Activated naive CD4-positive, alpha-beta T cell treated with anti-CD3 and anti-CD28 coated beads, Interleukin-2, amount 50 U/mL, for 16 hours (primary cell): Measurements from ENCODE around the gene ATIC.

Experiments used
- DNase-seq: peaks from one replicate; pipeline ENCODE4 v3.0.0-alpha.2; 2020

ATIC gene

DNA sequence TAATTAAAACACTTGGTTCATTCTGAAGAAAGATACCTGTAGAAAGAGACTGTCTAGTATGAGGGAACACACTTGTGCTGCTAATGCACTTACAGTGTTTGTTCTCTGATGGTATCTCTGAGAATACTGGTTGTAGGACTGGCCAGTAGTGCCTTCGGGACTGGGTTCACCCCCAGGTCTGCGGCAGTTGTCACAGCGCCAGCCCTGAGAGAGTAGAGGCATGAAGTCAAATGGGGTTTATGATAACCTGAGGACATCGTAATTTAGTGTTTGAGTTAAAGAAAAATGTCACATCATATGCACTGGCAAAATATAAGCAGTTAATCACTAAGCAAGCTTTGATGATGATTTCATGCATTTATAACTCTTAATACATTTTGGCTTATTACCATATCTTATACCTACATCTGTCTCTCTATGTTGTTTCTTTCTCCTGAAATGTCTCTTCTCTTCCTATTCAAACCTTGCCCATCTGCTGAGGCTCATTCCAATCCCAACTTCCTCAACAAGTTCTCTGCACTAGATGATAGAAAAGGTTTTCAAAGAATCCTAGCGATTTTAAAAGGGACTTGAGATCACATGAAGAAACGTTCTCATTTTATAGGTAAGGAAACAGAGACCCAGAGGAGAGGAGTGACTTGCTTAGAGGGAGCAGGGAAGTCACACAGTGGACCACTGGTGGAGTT, 50.2 kb downstream of the ATIC start:
- DNase-seq = no peak

DNA sequence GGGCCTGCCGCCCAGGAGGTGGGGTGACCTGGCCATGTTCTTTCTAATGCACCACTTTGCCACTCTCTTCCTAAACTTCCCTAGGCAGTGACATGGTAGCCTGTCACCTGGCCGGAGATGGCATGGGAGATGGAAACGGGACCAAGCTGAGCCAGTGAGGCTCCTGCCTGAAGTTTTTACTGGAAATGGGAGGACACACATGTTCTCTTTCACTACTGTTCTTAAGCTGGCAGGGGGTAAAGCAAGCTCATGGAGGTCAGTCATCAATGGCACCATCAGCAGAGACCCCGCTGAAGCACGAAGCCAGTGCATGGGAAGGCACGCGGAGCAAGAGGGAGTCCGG, 50.7 kb downstream of the ATIC start:
- DNase-seq = no peak

DNA sequence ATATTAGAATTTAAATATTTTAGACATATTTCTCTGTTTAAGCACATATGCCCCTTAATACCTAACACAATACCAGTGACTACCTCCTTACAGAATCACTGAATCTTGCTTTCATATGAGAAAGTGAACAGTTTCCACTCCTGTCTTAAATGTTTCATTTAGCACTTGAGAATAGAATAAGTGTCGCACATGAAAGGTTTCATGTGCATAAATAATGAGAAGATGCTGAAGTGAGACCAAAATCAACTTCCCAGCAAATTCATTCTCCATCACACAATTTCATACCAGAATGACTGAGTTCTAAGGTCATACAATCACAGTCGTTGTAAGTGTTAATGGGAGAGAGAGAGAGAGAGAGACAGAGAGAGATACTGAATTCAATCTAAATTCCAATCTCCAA, 51.2 kb downstream of the ATIC start:
- DNase-seq = no peak

DNA sequence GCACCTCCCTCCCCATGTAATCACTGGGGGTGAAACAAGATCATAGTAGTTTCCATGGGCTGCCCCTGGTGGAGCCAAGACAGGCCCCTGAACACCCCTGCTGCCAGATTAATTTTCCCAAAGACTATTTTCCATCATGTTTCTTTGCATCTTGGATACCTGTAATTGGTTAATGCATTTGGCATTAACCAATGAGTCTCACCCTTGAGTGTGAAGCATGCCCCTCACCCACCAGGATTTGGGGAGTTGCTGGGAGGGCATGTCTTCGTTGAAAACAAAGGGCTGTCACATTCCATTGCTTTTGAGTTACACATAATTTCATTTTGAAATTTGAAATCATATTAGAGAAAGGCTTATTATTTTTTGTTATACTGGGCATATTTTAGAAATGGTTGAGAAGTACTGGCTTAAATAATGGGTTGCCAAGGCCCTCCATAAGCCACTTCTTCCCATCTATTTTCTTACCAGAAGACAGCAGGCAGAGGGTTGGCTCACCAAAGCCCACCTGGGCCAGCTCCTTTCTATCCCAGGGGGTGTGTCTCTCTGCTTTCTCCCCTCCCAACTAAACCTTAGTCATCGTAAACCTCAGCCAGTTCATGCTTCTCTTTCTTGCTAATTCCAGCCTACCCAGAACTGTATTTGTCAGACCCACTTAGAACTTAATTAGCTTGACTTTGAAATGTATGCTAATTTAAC, 51.8 kb downstream of the ATIC start:
- DNase-seq = no peak

DNA sequence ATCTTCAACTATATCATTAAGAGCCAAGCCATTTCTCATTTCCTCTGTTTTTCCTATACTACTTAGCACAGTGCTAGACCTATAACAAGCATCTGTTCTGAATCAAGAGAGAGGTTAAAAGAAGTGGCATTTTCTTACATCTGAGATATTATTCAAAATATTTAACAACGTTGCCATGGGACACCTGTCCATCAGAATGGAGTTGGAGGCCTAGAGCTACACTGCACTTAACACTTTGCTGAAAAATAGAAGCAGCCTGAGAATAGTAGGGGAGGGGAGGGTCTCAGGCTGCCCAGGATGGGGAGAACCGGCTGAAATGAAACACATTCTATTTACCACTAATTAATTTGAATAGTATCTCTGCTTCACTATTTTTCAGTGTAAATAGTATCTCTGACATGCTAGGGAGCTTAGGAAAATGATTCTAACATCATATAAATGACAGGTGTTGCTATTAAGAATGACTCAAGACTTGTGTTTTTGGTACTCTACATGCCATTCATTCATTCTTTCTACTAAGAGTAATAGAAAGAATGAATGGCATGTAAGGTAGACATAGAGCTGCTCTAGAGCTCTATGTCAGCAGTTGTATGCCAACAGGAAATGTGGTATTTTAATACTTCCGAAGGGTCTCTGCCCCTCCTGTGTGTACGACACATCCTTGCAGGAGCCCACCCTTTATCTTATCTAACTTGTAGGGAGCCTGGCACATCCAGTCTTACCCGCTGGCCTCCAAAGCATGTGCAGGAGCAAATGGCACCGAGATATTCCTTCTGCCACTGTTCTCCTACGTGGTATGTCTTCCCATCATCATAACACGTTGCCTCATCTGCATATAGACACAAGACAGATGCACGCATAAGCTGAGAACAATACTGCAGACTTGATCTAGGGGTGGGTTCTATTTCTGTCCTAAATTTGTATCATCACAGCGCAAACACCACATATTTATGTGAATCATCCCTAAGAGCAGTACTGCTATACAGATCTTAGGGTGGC, 52.6 kb downstream of the ATIC start:
- no peak for DNase-seq

DNA sequence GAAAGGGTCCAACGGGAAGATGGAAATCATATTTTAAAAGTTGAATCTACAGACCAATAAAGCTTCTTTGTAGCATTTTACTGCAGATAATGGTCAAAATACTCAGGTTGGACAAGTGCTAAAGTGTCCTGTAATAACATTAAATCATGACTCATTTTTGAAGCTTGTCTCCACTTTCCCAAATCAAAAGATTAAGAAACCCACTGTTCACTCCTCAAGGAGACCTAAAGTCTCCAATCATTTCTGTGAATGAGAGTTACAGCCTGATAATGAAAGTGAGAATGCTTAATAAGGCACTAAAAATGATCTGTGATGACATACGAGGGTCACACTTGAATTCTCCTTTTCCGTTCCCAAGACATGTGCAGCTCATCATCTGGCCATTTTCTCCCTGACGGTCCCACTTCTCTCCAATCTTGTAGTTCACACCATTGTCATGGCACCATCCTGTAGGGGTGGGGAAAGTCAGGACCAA, 53.4 kb downstream of the ATIC start:
- no peak for DNase-seq

DNA sequence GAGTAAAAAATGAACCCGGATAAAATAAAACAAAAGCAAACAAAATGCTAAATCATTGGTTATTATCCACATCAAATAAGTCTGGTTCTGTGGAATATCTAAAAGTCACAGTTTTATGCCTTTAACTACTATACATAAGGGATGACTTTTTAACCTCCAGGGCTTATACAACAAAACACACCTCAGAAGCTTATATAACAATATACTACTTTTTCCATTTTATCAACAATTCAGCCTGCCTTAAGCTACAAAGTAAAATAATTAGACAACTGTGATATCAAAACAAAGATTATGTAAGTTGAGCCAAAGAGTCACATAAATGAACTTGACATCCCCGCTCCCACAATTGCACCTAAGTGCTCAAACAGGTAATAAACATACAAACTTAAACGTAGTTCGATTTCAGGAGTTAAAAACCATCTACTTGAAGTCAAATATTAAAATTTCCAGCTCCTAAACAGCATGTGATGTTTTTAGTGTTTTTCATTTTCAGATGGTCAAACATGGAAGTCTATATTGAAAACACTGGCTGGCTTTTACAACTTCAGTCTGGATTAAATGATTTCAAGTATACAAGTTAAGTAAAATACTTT, 54.7 kb downstream of the ATIC start:
- DNase-seq = no peak

DNA sequence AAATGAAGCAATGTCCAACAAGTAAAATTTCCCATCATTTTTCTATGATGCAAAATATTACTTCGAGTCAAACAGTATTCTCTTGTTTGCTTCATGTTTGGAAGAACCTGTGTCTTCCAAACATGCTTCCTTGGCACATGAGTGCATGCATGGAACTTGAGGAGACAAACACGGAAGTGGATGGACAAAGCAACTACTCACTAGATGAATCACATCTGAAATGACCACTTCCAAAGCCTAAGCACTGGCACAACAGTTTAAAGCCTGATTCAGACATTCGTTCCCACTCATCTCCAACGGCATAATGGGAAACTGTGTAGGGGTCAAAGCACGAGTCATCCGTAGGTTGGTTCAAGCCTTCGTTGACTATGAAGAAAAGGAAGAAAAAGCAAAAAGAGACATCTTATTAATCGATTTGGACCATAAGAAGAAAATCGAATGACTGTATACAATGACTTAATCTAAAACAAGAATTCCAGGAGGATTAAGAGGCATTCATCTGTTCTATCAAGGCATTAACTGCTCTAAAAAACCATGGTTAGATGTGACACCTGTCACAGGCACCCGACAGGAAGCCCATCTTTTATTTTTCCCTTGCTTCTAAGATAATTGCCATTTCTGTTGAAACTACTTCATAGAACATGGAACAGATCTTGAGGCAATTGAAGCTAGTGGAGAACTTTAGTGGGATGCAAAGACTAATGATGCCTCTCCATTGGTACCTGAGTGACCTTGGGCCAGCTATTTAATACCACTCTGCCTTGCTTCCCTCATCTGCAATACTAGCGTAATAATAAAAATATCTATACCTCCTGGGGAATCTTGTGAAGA, 56.0 kb downstream of the ATIC start:
- no peak for DNase-seq

DNA sequence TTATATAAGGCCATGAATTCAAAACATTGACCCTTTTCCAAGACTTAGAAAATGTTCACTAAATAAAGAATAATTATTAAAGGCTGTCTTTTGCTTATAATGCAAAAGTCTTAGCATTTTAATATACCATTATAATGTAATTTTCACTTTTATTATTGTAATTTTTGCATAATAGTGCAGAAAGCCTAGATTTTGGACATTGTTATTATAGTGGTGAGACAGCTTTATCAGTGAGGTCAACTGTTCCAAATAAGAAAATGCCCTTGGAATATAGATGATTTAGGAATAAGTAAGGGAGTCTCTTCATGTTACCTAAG, 56.6 kb downstream of the ATIC start:
- DNase-seq = no peak

DNA sequence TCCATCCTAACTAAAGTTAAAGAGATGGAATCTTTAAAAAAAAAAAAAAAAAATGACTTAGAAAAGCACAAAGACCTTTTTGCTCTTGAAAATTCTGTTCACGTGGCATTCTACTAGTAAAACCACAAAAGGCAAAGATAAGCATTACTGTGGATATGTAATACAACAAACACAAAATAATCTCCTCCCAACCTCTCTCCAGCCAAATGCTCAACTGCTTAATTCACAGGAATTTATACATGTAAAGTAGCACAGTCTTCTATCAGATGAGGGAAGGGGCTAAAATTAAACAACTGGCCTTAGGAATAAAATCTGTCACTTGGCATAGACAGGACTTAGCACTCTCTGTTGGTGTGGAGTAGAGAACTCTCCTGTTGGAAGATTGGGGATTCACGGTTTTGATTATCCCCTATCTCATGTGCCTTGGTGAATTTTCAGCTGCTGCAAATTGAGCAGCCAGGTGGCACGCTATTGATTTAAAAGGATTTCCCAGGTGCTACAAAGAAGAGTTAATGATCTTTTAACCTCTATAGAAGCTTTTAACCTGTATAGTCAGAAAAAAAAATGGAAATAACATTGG, 57.4 kb downstream of the ATIC start:
- no peak for DNase-seq

DNA sequence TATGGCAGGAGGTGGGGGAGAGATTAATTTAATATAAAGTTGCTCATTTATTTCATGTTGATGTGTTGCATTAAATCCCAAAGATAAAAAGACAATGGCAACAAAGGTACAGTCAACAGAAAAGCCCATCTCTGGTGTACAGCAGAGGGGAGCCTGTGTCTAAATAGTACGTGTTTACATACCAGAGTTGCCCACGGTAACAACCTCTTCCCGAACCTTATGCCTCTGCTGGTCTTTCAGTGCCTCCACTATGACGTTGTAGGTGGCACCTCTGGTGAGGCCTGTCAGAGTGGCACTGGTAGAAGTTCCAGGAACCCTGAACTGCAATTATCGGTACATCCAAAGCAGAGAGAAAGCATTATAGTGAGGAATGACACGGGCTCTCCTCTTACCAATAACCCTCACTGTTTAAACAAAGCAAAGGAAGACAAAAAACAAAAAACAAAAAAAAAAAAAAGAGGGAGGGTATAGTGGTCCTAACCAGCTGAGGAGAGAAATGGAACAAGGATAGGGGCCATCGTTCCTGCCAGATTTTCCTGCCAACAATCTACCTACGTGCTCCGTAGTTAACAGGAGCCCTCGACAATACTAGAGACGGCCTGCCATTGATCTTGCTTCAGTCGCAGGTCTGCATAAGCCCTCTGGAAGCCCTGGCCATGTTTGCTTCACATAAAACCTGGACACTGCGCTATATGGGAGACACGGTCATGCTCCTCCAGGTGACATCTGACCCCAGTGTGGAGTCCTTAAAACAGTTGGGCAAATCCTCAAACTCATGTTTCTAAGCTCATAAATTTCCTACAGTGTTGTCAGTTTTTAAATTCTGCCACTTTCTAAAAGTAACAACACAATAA, 58.5 kb downstream of the ATIC start:
- no peak for DNase-seq

DNA sequence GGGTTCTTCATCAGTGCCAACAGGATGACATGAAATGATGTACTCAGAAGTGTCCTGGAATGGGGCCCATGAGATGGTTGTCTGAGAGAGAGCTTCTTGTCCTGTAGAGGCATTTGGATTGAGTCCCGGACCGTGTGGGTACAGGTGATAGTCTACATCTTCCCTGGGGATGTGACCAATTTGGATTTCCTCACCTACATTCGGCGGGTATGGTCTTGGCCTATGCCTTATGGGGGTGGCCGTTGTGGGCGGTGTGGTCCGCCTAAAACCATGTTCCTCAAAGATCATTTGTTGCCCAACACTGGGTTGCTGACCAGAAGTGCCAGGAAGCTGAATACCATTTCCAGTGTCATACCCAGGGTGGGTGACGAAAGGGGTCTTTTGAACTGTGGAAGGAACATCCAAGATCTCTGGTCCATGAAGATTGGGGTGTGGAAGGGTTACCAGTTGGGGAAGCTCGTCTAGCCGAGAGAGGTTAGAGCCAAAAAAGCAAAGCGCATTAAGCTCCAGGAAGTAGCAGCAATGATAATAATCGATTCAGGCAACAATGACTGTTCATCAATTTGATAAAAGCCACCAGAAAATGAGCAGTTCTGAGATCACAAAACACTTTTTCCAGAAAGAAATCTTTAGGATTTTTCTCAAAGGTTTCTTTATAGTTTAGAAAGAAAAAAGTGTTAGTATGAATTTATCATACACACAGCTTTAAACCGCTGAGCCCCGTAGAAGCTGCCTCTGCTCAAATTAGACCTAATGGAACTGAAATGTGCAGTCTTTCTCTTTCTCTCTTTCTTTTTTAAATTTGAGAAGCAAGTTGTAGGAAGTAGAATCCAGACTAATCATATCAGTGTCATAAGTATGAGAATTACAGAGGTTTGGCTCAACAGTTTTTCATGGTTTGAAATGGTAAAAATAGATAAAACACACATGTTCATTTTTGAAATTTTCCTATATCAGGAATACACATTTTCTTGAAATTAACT, 60.3 kb downstream of the ATIC start:
- no peak for DNase-seq

DNA sequence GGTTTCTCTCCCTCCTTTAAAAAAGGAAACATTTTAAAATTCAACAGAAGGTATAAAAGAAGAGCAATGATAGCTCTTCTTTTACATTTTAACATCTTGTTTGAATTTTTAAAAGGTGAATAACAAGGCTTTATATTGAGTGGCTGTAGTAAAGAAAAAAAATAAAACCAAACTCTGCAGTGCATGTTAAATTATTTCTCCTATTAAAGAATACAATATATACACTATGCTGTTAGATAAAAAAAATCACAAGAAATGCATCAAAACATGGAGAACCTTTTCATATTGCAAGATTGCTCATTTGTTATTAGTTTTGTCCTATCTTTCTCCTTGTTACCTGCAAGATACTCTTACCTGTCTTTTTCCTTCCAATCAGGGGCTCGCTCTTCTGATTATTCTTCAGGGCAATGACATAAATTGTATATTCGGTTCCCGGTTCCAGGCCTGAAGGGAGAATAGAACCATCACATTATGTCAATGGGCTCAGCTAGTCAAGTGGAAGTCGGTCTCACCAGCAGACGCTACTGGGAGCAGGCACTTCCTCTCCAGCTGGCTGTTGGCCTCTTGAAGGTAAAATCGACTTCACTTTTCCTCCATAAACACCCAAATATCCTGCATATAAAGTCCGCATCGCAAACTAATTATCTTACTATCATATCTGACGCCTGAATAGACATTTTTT, 61.2 kb downstream of the ATIC start:
- no peak for DNase-seq

DNA sequence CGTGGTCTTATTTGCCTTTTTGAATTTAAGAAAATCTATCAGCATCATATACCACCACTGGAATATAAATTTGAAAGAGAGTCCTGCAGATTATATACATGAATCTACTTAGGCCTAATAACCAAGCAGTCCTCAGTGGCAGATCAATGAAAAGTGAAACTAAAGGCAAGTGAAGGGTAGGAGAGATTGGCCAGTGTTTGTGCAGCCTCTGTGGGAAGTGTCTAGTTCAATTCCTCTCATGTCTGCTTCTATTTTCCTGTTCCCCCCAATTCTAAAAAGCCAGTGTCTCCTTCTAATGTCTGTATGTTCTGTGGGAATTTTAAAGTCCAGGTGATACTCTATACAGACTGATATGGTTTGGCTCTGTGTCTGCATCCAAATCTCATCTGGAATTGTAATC, 62.1 kb downstream of the ATIC start:
- no peak for DNase-seq

DNA sequence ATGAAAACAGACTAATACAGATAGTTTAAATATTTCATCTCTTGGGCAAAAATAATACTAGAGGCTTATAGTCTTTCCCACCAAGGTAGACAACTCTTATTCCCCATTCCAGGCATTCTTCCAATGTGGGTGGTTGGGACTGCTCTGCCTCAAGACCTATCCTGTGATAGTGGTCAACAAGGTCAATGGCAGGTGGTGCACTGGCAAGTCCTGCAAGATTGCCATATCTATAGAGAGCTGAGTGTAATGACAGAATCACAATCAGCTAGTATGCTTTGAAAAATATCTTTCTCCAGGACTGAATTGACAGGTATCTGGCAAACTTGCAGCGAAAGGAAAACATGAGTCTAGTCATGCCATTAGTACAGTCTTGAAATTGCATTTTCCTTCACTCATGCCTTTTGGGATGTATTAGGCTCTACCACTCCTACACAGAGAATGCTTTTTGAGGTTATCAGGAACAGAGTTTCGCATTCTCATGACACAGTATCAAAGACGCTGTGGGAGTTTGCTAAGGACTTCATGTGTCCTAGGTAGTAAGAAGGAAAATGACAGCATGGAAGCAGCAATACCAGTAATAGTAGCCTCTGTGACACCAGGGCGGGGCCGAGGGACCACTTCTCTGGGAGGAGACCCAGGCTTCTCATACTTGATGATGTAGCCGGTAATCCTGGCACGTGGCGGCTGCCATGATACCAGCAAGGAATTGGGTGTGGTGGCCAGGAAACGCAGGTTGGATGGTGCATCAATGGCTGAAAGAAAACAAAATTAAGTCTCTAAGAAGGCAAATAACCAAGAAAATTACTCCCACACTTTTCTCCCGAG, 63.0 kb downstream of the ATIC start:
- no peak for DNase-seq

DNA sequence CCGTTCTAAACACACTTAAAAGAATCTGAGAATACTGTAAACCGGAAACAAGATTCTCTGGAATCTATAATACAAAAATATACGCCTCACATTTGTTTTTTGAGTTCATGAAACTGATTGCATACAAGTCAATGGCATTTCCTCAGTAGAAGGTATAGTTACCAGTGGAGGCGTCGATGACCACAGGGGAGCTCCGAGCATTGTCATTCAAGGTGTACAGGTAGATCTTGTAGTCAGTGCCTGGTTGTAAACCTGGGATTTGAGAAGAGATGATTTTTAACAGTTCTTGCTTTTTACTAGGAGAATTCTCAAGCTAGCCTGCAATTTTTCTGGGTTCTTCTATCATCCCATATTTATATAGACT, 63.6 kb downstream of the ATIC start:
- no peak for DNase-seq

DNA sequence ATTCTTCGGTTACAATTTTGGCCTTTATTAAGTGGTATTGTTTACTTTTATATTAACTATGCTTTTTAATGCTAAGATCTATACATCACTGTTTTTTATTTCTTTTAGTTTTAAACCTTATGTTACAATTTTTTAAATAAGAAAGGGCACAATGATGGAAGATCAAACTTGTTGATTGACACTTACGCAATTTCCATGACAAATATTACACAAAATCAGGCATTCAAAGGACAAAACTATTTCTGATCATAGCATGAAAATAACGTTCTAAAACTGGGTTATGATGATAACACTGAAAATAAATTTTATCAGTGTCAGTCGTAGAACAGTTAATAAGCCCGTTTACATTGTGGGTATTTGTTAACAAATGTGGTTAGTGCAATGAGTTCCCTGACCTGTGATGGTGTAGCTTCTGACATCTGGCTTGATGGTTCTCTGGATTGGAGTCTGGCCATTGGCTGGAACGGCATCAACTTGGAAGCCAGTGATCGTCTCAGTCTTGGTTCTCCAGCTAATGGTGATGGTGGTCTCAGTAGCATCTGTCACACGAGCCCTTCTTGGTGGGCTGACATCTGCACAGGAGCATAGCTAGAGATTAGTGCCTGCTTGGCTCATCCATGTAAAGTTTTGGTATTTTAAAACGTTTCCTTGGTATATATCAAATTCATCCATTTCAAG, 64.4 kb downstream of the ATIC start:
- no peak for DNase-seq

DNA sequence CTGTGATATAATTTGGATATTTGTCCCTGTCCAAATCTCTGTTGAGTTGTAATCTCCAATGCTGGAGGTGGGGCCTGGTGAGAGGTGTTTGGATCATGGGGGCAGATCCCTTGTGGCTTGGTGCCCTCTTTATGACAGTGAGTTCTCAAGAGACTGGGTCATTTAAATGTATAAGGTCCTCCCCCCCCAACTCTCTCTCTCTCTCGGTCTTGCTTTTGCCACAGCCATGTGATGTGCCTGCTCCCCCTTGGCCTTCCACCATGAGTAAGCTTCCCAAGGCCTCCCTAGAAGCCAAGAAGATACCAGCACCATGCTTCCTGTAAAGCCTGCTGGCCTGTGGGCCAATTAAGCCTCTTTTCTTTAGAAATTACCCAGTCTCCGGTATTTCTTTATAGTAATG, 65.4 kb downstream of the ATIC start:
- DNase-seq = no peak
